Activated T-cell treated with anti-CD3 and anti-CD28 coated beads, Interleukin-2, amount 50 U/mL, for 72 hours (primary cell): ENCODE data around the gene CEACAM1. TPM values are rescaled to one million over a fixed set of nuclear protein-coding genes. Genes with fewer than 3 reads are reported as not detected.

ENCODE experiments used
- total RNA-seq, 2 donors: library from RNA; stranded (reverse); gene quantifications; one replicate each; pipeline ENCODE4 v1.2.3, GENCODE V29; 2022

Gene CEACAM1
- total RNA-seq, 2 donors from 2014 or later = 4.0 to 8.2 TPM

Other genes with a start within 250 kb of the CEACAM1 start
- gene PRR19, start 226.3 kb downstream of the CEACAM1 start, total RNA-seq = under 1 TPM; 0.29 to 0.86 TPM
- 10 to 100 TPM; 36.7 to 37.6 TPM for gene PAFAH1B3, start 225.9 kb downstream of the CEACAM1 start, total RNA-seq
- 1 to 10 TPM in 1 of 2 donors, under 1 TPM in 1; 0.67 to 1.6 TPM for gene TMEM145, start 215.2 kb downstream of the CEACAM1 start, total RNA-seq
- gene MEGF8, start 202.8 kb downstream of the CEACAM1 start, total RNA-seq = 10 to 100 TPM in 1 of 2 donors, 1 to 10 TPM in 1; 9.7 to 14.0 TPM
- 1 to 10 TPM in 1 of 2 donors, under 1 TPM in 1; 0.53 to 2.1 TPM for gene CNFN, start 138.2 kb downstream of the CEACAM1 start, total RNA-seq
- gene LIPE, start 101.1 kb downstream of the CEACAM1 start, total RNA-seq = 10 to 100 TPM; 46.5 to 53.8 TPM
- gene CXCL17, start 85.5 kb downstream of the CEACAM1 start, total RNA-seq = not detected
- not detected for gene CEACAM8, start 66.4 kb upstream of the CEACAM1 start, total RNA-seq
- not detected for gene PSG3, start 212.0 kb upstream of the CEACAM1 start, total RNA-seq
- gene PSG8, start 237.2 kb upstream of the CEACAM1 start, total RNA-seq = not detected